HG03521 (cell line): Measurements from ENCODE around the gene KCNMB2.

Experiments used
- ATAC-seq: cut with Tn5 transposase; IDR thresholded peaks from one replicate; pipeline ENCODE4 v1.9.1; 2021; ENCODE audit warnings: mild to moderate bottlenecking, moderate library complexity; ENCODE audit not compliant: unreplicated experiment

The KCNMB2 gene

DNA sequence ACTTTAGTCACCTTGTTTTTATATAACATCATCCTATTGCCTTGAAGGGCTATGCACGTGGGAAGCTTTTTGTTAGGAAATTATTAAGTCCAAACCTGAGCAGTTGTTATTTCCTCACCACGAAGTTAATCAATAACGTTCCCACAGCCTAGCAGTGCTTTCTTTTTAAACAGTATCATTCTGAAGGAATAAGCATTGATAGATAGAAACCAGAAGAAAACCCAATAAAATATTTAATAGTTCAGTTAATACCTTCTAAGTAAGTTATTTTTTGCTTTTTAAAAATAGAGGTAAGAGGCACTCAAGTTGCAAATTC is 149.3 kb downstream of the KCNMB2 start:
- no peak for ATAC-seq

GRCh38 chr3:178686826-178687225 is 150.6 kb downstream of the KCNMB2 start:
- no peak for ATAC-seq

DNA sequence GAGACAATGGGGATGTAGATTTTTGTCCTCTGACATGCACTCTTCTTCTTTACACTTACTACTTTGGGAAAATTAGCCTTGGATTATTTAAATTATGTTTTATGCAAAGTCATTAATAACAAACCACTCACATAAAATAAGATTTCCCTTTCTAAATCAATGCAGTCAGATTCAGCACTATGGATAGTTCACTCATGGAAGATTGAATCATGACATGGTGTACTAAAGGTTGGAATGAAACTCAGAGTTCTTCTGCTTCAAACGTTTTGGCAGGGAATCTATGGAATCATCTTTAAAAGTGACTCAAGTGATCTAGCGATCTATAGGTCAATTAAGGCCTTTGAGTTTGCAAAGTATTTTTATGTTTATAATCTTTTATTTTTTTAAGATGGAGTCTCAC is 154.3 kb downstream of the KCNMB2 start:
- ATAC-seq = no peak

DNA sequence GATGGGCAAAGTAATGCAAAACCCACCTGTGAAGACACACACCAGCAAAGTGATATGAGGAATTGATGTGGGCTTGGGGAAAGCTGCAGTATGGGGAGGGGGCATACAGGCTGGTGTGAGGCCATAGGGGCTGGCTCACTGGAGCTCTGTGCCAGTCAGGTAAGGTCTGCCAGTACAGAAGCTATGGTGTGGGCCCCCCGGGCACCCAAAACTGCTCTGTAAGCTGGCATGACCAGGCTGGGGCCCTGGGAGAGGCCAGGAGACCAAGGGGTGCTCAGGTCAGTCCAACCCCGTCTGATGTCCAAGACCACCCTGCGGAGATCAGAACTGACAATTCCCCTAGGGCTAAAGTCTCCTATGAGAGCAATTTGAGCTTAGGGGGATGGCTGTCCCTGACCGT is 163.1 kb downstream of the KCNMB2 start:
- no peak for ATAC-seq

- no peak for ATAC-seq
Measured at GRCh38 chr3:178699810-178700209, 163.6 kb downstream of the KCNMB2 start.

DNA sequence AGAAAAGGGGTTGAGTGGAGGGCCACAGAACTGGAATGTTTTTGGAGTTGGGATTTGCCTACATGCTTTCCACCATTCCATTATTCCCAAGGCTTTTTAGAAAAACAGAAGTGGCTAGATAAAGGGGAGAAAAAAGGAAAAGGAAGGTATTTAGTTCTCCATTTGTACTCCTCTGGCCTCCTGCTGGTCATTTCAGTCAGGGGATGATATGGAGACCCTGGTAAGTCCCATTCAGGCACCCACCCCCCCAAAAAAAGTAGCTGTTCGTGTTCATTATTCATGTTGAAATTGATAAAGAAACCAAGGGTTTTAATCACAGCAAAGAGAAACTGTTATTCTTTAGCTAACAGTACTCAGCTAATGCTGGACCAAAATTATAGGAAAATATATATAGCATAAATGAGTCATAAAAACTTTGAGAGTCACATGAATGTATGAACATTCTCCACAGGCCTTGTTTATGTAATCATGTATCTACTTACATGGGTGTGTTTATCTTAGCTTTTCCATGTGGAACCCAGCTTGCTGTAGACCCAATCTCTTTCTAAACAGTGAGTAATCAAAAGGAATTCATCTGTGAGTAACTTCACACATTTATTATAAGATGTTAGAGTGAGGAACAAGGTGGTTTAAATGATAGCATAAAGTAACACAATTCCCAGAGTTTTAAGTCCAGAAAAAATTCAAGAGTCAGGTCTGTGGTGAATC is 167.2 kb downstream of the KCNMB2 start:
- no peak for ATAC-seq

DNA sequence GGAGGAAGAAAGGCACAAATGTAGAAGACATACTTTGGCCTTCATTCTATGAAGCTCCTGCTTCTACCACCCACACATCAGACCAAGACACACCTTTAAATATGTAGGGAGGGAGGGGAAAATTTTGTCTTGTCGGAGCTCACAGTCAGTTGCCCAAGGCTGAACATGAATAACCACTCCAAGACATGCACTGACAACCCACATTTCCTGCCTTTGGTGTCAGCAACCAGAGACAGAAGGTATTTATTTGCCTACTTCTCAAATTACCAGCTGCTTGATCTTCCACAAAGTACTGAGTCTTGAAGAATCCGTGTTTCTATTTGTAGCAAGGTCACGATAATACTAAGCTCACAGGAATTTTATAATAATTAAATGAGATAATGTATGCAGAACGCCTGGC is 169.7 kb downstream of the KCNMB2 start:
- no peak for ATAC-seq

DNA sequence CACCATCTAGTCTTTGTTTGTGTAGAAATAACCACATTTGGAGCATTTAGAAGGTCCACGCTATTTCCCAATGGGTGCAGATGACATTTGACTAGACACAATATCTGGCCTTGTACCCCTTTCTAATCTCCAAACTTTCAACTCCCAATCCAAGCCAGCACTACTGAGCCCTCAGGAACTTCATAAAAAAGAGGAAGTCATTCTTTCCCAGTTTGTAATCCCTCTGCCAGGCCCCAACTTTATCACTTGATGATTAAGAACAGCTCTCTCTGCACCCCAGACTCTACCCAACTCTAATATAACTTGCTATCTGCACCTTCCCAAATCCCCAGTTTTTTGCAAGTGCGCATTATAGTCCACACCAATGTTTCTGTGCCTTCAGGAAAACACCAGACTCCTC is 170.2 kb downstream of the KCNMB2 start:
- ATAC-seq = no peak

- no peak for ATAC-seq
Measured at GRCh38 chr3:178707311-178708031, 171.2 kb downstream of the KCNMB2 start.

DNA sequence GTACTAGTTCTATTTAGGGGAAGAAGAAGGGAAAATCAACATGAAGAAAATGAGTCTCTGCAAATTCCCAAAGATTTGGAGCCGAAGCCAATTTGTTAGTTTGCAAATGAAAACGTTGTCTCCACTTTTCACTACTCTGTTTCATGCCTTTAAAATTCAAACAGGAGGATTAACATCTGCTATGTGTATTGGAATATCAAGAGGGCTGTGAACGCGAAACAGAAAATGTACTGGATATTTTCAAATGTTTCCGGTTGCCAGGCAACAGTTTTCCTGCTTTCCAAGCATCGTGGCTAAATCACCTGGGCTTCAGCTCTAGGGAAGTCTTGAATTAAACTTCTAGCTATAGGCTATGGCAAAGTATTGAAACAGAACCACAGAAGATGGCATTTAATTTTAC is 172.8 kb downstream of the KCNMB2 start:
- ATAC-seq = no peak

GRCh38 chr3:178711753-178712152 is 175.5 kb downstream of the KCNMB2 start:
- no peak for ATAC-seq

GRCh38 chr3:178712247-178712646 is 176.0 kb downstream of the KCNMB2 start:
- ATAC-seq = no peak

- no peak for ATAC-seq
Measured at GRCh38 chr3:178714925-178715832, 178.9 kb downstream of the KCNMB2 start.

DNA sequence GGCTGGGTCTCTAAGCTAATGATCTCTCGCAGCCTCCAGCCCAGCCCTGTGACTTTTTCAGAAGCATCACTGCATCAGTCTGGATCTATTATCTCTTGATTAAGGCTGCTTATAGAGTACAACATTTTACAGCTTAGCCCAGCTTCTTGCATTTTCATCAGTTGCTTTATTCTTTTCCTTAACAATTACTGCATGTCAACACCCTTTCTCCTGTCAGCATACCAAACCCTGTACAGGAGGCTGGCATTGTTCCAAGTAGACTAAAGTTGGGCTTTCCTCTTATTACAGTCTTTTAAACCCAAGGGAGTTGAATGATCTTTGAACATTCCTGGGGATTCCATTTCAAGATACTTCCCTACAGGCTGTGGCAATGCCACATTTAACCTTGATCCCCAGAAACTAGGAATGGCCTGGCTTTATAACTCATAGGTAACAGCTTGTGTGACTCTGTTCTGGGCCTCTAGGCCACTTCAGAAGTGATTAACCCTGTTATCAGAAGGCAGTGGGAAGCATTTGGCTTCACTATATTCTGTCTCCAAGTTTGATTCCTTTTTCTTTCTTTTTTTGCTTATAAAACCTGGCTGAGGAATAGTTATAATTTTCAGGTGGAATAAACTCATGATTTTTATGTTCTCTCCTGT is 182.9 kb downstream of the KCNMB2 start:
- ATAC-seq = no peak

DNA sequence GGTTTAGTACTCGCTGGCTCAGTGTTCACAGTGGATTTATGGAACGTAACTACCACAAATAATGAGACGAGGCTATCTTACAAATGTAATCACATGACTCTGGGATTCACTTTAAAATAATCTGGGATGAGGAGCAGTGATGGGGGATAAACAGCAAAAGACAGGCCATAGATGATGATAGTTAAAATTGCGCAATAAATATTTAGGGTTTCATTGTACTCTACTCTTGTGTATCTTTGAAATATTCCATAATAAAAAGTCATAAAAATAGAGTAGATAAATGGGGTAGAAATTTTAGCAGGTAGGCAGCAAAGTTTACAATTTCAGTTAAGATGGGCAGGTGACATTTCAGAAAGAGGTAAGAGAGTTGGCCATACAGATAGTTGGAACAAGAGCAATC is 196.6 kb downstream of the KCNMB2 start:
- ATAC-seq = no peak

GRCh38 chr3:178735032-178735674 is 198.9 kb downstream of the KCNMB2 start:
- no peak for ATAC-seq

DNA sequence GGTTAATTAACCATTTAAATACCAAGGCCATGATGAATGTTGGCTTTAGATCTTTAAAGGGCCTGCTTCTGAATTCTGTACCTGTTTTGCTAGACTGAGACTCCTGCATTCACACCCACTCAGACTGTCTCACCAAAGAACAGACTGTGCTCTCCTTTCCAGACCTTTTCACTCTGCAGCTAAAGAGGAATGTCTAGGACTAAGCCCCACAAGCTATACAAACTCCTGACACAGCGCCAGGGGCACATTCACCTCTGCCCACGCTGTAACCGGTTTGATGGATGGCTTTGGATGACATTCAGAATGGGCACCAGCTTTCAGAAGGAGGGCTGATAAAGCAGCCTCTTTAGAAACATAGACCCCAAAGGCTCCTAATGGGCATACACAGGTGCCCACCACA is 200.1 kb downstream of the KCNMB2 start:
- ATAC-seq = no peak

DNA sequence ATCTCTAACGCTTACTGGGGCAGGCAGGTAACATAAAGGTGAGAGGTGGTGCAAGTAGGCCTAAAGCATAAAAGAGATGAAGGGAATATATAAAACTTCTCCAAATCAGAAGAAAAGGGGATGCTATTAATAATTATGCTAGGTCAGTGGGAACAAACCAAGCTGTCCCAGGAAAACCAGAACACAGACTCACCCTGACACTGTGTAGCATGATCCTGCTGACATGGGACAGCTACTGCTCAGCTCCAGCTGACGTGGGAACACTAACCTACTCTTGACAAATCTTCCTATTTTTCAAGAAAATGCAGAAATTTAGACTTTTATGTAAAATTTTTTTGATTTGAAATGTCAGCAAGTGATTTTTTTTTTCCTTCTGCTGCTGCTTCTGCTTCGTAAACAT is 203.5 kb downstream of the KCNMB2 start:
- ATAC-seq = no peak

- no peak for ATAC-seq
Measured at GRCh38 chr3:178741020-178741419, 204.8 kb downstream of the KCNMB2 start.

DNA sequence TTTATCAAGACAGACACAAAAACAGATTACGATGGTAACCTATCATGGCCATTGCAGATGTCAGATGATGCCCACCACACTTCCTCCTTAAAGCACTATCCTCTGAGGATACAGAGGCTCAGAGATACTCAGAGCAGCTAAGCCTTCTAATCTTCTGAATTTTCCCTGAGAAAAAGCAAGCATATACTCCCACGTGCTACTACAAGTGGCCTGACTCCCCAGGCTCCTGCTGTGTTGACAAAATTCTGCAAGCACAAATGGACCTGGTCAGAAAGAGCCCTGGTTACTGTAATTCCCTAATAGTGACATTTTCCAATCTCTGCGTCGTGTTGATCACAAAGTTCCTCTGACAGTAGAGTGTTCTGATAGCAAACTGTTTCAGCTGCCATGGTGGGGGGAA is 207.1 kb downstream of the KCNMB2 start:
- no peak for ATAC-seq
